22Rv1 (cell line): ENCODE data around the gene ZKSCAN8.

Experiments used
- ZFX ChIP-seq: fragments of 450-650 bp; IDR thresholded peaks from 2 replicates; pipeline ENCODE4 v1.6.1; 2017; ENCODE audit warnings: antibody characterized with exemption, borderline replicate concordance
- TF ChIP-seq, protein P1 (sequence below): fragments of 450-650 bp; IDR thresholded peaks from 2 replicates; pipeline ENCODE4 v1.5.1; 2017; ENCODE audit warnings: mild to moderate bottlenecking

DNA sequence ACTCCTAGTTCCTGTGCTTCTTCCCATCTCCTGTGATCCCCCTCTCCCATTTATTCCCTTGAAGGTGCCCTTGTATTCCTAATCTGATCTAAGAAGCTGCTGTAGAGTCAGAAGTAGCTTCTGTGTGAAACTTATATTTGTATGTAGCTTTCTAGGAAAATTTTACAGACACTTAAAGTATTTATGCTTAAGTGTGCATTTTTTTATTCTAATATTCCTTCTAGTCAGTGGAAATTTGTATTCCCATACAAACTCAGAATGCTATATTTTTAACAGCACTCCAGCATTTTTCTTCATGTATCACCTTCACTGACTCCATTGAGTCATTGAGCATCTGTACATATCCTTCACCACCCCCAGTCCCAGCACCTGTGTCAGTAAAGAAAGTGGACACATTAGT lies 12.7 kb downstream of the ZKSCAN8 start:
- TF ChIP-seq, protein P1, sequence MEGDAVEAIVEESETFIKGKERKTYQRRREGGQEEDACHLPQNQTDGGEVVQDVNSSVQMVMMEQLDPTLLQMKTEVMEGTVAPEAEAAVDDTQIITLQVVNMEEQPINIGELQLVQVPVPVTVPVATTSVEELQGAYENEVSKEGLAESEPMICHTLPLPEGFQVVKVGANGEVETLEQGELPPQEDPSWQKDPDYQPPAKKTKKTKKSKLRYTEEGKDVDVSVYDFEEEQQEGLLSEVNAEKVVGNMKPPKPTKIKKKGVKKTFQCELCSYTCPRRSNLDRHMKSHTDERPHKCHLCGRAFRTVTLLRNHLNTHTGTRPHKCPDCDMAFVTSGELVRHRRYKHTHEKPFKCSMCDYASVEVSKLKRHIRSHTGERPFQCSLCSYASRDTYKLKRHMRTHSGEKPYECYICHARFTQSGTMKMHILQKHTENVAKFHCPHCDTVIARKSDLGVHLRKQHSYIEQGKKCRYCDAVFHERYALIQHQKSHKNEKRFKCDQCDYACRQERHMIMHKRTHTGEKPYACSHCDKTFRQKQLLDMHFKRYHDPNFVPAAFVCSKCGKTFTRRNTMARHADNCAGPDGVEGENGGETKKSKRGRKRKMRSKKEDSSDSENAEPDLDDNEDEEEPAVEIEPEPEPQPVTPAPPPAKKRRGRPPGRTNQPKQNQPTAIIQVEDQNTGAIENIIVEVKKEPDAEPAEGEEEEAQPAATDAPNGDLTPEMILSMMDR = no peak
- no peak for TF ChIP-seq ZFX
